Measurements from ENCODE around the gene SPG7. TPM values are rescaled to one million over a fixed set of nuclear protein-coding genes. Genes with fewer than 3 reads are reported as not detected.

SPG7 gene
- polyA plus RNA-seq, 1 donor from 2014 or later: 216 TPM

- Histone ChIP-seq H3K9ac (ENCODE audit: low read length) (peak within 1 kb of the TSS; percentile 89), H3K4me2 (ENCODE audit: low read length) (peak within 1 kb of the TSS; percentile 73), H4K20me1 (ENCODE audit: insufficient read depth) (peaks cover 3% of the 10 kb centered on the region), H3K9me2 (ENCODE audit: insufficient read depth, low read length) (no peaks in the 10 kb centered on the region), H3K4me3 (ENCODE audit: low read length) (peak within 1 kb of the TSS; percentile 82), H3K27me3 (ENCODE audit: insufficient read depth, low read depth, low read length) (no peaks in the 10 kb centered on the region), H3F3A (ENCODE audit: insufficient read depth, low read length, poor library complexity, severe bottlenecking) (no peaks in the 10 kb centered on the region), H3K27ac (ENCODE audit: low read length) (peak within 1 kb of the TSS; percentile 92), H2AFZ (ENCODE audit: low read depth, low read length) (peak within 1 kb of the TSS; percentile 71), H3K79me2 (replicated peaks; ENCODE audit: insufficient read depth, low read length) (peaks cover 6% of the 10 kb centered on the region), H3K36me3 (ENCODE audit: insufficient read depth, low read length) (no peaks in the 10 kb centered on the region), H3K9me3 (ENCODE audit: low read length) (no peaks in the 10 kb centered on the region)
- TF ChIP-seq POLR2AphosphoS5 (IDR thresholded peaks at IDR 0.05) (peak; percentile 97), SMC3 (conservative IDR thresholded peaks at IDR 0.05; ENCODE audit: poor library complexity) (peak; percentile 45), EZH2 (IDR thresholded peaks at IDR 0.05; ENCODE audit: borderline replicate concordance, insufficient read depth, low read length, poor library complexity, severe bottlenecking) (no peak), RAD21 (conservative IDR thresholded peaks at IDR 0.05) (peak; percentile 50), EP300 (conservative IDR thresholded peaks at IDR 0.05; ENCODE audit: poor library complexity, severe bottlenecking) (peak; percentile 60), MXI1 (conservative IDR thresholded peaks at IDR 0.05; ENCODE audit: poor library complexity, severe bottlenecking) (peak; percentile 92), TAF1 (IDR thresholded peaks at IDR 0.05; ENCODE audit: low read depth) (peak; percentile 97), REST (IDR thresholded peaks at IDR 0.05; ENCODE audit: borderline replicate concordance) (peak; percentile 96)
- TF ChIP-seq, protein P1, sequence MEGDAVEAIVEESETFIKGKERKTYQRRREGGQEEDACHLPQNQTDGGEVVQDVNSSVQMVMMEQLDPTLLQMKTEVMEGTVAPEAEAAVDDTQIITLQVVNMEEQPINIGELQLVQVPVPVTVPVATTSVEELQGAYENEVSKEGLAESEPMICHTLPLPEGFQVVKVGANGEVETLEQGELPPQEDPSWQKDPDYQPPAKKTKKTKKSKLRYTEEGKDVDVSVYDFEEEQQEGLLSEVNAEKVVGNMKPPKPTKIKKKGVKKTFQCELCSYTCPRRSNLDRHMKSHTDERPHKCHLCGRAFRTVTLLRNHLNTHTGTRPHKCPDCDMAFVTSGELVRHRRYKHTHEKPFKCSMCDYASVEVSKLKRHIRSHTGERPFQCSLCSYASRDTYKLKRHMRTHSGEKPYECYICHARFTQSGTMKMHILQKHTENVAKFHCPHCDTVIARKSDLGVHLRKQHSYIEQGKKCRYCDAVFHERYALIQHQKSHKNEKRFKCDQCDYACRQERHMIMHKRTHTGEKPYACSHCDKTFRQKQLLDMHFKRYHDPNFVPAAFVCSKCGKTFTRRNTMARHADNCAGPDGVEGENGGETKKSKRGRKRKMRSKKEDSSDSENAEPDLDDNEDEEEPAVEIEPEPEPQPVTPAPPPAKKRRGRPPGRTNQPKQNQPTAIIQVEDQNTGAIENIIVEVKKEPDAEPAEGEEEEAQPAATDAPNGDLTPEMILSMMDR (IDR thresholded peaks at IDR 0.05; ENCODE audit: poor library complexity, severe bottlenecking): peak; percentile 43
Measured at GRCh38 chr16:89560378-89561141, 52.4 kb downstream of the SPG7 start, which contains the start of gene RPL13. TSS of gene RPL13 (plus strand) at chr16:89560682. CDS start at chr16:89560960, 278 bp downstream.

GRCh38 chr16:89561142-89561883 lies 53.1 kb downstream of the SPG7 start:
- H4K20me1 ChIP-seq (ENCODE audit: insufficient read depth): peaks cover 3% of the 10 kb centered on the region
- no peak for TF ChIP-seq EZH2 (IDR thresholded peaks at IDR 0.05; ENCODE audit: borderline replicate concordance, insufficient read depth, low read length, poor library complexity, severe bottlenecking)
- TF ChIP-seq MXI1 (conservative IDR thresholded peaks at IDR 0.05; ENCODE audit: poor library complexity, severe bottlenecking): no peak
- TF ChIP-seq, protein P1 (IDR thresholded peaks at IDR 0.05; ENCODE audit: poor library complexity, severe bottlenecking): peak; percentile 2
- TF ChIP-seq EP300 (conservative IDR thresholded peaks at IDR 0.05; ENCODE audit: poor library complexity, severe bottlenecking): no peak
- no peaks in the 10 kb centered on the region for H3F3A ChIP-seq (ENCODE audit: insufficient read depth, low read length, poor library complexity, severe bottlenecking)
- no peaks in the 10 kb centered on the region for H3K9me2 ChIP-seq (ENCODE audit: insufficient read depth, low read length)
- H3K27ac ChIP-seq (ENCODE audit: low read length): peak overlapping the region; percentile 92
- peaks cover 6% of the 10 kb centered on the region for H3K79me2 ChIP-seq (replicated peaks; ENCODE audit: insufficient read depth, low read length)
- peak overlapping the region; percentile 82 for H3K4me3 ChIP-seq (ENCODE audit: low read length)
- no peaks in the 10 kb centered on the region for H3K36me3 ChIP-seq (ENCODE audit: insufficient read depth, low read length)
- H3K27me3 ChIP-seq (ENCODE audit: insufficient read depth, low read depth, low read length): no peaks in the 10 kb centered on the region
- H3K9ac ChIP-seq (ENCODE audit: low read length): peak overlapping the region; percentile 89
- no peaks in the 10 kb centered on the region for H3K9me3 ChIP-seq (ENCODE audit: low read length)
- peak overlapping the region; percentile 68 for H3K4me2 ChIP-seq (ENCODE audit: low read length)
- H2AFZ ChIP-seq (ENCODE audit: low read depth, low read length): no peak overlapping the region

Data from neural cell (in vitro differentiated cells).